NCI-H748 treated with DMSO at 0.1 percent for 48 hours (cell line): Measurements from ENCODE around the gene IQSEC1.
A peak's percentile ranks its signal among the peaks of the same experiment; 100 is the strongest.

Experiments
- DNase-seq: peaks from one replicate; lab custom pipeline; 2025; lab: John Stamatoyannopoulos, UW

Gene IQSEC1

DNA sequence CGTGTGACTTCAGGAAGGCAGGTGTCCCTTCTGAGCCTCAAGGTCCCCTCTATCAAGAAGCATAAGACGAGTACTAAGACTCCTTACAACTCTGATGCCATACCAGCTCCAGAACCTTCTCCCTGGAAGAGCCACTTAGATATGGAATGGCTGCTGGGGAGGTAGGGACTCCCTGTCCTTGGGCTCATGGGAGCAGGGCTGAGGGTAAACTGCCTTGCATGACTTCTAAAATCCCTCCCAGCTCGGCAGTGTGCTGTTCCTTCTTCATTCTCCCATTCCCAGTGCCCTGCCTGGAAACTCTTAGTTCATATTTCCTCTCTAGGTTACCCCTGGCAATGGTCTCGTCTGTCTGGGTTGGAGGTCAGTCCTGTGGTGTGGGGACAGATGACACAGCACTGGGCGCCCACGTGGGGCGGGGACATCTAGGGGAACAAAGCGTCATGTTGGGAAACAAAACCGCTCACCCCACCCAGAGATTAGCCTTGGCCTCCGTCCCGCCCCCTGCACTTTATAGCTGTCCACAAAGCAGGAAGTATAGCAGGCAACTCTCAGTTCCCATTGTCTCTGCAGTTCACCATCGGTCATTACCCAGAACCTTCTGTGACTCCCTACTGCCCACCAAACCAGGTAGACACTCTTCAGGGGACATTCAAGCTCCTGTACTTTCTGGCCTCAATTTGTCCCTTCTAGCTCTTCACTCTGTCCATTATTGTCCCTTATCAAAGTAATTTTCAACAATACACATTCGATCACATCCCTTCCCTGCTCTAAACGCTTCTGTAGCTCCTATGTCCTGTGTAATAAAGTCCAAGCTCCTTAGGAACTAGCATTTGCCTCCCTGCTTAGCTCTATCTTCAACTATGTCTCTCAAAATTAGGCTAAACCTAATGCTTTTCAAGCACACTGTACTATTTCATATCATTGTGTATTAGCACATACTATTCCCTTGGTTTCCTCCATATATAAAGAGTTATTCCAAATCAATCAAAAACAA is 73.8 kb downstream of the IQSEC1 start:
- no peak for DNase-seq

DNA sequence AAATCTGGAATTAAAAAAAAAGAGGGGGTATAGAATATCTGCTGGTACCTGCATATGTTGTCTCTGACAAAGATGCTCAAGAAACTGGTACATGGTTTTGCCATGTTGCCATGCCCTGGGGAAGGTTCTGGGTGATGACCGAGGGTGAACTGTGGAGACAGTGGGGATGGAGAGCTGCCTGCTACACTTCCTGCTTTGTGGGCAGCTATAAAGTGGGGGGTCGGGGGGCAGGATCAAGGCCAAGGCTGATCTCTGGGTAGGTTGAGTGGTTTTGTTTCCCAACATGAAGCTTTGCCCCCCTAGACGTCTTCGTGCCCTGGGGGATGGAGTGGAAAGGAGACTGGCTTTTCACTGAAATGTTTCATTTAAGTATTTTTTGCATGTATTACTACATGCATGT is 74.6 kb downstream of the IQSEC1 start:
- no peak for DNase-seq

DNA sequence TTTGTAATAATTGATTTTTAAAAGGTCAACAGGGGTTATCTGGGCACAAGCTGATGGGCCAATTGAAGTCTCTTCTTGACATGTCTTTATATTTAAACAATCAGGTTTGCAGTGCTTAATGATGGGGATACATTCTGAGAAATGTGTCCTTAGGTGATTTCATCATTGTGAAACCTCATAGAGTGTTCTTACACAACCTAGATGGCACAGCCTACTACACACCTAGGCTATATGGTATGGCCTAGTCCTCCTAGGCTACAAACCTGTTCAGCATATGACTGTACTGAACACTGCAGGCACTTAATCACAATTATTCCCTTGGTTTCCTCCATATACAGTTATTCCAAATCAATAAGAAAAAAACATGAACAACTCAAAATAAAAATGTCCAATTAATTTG is 75.8 kb downstream of the IQSEC1 start:
- no peak for DNase-seq

DNA sequence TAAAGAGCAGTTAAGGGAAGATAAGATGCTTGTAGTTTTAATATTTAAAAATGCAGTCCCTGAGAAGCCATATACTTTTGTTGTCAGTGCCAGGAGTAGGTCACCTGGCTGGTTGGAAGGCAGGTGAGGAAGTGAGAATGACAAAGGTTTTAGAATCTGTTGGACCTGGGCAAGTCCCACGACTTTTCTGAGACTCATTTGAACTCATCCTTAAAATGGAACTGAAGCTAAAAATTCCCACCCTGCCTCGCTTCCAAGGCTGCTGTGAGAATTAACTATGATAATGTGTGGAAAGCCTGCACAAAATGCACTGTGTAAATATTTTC is 77.1 kb downstream of the IQSEC1 start:
- no peak for DNase-seq

DNA sequence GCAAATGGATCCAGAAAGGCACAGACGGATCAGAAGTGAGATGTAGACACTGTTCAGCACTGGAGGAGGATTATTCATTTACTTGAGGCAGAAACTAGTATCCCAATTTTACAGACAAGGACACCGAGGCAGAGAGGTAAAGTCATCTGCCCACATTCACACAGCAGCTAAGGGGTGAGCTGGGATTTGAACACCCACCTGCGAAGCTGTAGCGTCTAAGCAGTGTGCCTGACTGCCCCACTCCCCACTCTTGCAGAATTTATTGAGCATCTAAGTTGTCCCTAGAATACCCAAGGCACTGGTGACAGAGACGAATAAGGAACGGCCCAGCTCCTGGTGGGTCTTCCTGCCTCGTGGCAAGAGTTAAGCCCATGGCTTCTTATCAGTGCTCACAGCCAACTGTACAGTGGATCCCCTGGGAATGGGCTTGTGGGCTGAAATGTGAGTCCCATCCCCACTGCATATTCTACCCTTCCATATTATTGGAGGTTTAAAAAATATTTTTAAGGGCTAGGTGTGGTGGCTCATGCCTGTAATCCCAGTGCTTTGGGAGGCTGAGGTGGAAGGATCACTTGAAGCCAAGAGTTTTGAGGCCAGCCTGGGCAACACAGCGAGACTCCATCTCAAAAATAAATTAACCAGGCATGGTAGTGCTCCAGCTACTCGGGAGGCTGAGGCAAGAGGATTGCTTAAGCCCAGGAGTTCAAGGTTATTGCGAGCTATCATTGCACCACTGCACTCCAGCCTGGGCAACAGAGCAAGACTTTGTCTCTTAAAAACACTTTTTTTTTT is 77.6 kb downstream of the IQSEC1 start:
- DNase-seq: no peak

DNA sequence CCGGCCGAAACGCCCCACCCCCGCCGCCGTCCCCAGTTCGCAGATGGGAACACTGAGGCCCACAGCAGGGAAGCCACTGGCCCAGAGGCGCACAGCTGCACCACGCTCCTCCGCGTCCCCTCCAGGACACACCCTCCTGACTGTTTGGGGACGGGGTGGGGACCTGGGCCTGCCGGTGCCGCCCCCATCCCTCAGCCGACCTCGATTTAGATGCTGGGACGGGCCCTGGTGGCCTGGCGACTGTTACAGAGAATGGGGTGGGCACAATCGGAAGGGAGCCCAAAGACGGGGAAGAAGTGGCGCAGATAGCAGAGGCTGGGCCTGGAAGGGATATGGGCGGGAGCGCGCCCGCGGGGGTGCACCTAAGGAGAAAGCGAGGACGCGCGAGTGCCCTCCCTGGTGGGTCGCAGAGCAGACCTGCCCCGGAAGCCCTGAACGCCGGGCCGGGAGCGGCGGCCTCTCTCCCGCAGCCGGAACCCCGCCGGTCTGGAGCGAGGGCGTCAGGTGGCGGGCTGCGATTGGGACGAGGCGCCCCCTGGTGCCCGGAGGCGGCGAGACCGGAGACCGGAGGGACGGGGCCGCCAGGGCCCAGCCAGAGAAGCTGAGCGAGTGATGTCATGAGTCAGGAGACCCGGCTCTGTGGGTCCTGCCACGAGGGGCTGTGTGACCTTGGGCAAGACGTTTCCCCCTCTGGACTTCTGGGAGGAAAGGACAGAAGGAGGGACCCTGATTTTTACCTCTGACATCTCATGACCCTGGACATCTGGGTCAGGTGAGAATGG is 78.4 kb downstream of the IQSEC1 start:
- peak; percentile 23 for DNase-seq

DNA sequence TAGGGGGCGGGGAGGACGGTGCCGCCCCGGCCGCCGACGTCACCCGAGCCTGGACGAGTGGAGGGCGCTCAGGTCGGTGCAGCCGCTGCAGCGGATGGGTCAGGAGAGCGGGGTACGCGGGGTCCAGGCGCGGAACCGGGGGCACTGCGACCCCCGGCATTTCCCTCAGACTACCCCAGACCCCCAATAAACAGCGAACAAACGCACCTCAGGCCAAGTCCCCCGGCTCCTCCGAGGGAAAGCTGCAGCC is 78.9 kb downstream of the IQSEC1 start:
- DNase-seq: no peak

DNA sequence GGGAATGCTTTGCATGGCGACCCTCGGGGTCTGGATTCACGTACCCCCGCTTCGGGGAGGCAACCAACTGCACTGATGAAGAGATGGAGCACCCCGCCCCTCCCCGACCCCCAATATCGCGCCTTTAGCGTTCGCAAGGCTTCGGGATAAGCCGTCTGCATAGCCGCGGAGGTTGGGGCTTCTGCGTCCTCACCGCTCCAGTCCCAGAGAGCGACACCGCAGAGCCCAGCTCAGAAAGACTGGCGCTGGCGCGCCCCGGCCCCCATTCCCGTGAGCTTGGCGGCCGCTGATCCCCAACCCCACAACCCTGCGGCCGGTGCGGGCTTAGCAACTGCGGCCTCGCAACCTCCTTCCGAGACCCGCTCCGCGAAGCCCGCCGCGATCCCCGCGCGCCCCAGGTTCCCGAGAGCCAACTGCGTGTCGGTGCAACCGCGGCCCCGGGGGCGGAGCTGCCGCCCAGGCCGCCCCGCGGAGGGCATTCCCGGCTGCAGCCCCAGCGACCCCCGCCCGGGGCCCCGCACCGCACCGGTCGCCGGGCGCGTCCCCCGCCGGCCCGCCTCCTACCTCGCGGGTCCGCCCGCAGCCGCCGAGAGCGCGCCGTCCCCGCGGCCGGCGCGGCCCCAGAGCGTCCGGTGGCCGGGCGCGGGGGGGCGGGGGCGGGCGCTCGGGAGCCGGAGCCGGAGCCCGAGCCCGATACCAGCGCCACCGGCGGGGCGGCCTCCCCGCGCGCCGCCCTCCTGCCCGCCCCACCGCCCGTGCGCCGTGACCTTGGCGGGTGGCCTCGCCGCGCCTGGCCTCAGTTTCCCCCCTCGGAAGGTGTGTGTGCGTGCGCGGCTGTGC is 79.5 kb downstream of the IQSEC1 start:
- DNase-seq: no peak

DNA sequence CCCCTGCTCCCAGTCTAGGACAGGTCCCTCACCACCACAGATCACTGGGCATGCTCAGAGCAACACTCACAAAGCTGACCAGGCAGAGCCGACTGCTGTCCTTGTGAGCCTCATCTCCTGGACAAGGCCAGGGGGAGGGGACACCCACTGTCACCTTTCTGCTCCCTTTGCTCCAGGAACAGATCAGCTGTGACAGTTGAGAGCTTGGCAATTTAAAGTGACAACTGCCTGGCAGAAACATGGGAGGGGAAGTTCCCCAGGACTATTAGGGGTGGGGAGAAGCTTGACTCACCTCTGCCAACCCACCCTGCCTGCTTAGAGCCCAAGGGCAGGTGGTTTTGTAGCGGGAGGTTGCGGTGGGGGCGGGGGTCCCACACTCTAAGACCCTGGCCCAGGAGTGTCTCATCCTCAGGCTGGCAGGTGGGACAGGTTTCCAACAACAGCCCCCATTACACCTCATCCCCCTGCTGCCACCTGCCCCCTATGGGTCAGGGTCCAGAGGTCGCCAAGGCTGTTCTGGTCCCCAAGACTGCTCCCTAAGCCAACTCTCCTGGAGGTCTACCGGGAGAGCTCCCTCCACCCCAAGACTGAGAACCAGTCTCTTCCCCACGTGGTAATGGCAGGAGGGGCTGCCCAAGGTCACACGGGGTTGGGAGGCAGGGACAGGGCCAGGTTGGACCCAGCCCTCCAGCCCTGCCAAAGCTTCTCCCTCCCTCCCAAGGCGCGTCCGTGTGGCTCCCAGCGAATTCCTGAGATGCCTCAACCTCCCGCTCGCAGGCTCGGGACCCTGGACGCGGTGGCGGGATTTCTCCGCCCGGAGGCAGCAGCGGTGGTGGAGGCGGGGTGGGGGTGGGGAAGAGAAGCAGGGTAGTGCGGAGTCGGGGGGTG is 80.4 kb downstream of the IQSEC1 start:
- no peak for DNase-seq

DNA sequence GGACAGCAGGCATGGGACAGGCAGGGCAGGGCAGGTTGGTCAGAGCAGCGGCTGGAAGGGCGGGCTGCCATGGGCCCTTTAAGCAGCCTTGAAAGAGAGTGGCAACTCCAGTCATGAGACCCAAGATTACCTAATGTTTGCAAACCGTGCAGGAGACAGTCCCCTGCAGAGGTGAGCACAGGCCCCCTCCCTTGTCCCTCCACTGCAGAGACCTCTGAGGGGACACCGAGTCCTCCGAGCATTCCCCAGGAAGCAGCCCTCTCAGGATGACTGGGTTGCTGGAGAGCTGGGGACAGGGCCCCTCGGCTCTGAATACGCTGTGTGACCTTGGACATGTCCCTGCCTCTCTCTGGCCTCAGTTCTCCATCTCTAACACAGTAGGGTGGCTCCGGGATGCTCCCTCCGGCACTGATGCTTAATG is 81.4 kb downstream of the IQSEC1 start:
- DNase-seq: no peak

DNA sequence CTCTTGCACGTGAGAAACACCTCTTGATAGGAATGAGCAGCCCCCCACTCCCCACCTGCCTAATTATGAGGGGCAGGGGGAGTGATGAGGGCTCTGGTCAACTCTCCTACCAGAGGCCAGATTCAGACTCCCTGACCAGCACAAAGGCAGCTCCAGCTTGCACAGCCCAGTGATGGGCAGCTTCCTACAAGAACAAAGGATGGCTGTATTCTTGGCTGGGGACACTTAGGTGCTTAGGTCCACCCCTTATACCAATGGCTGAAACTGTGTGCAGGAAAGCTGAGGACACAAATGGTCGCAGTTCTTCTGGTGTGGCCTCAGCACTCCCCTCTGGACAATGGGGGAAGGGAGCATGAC is 81.8 kb downstream of the IQSEC1 start:
- DNase-seq: no peak

DNA sequence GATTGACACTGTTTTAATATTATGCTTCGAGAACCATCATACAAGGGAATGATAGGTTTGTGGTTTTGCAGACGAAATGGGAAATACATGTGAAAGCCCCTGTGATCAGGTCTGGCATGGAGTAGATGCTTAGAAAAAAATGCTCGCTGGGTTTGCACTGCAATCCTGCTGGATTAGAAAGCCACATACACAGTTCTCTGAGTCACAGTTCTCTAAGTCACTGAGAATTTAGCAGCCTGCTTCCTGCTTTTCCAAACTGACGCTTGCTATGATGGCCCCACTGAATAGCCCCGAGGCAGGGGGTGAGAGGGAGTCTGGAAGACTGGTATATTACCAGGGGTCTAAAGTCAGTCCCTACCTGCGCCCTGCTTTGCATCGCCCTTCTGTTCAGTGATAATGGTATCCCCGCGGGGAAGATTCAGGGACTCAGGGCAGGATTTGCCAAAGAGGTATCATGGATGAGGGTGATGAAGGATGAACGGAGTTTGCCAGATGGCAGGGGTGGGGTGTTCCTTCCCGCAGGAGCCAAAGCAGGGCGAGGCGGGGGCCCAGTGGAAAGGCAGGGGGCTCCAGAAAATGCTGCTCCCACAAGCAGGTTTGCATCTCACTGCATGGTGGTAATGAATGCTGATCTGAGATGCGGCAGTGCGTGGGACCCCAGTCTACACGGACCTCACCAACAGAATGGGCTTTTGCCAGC is 82.3 kb downstream of the IQSEC1 start:
- no peak for DNase-seq

DNA sequence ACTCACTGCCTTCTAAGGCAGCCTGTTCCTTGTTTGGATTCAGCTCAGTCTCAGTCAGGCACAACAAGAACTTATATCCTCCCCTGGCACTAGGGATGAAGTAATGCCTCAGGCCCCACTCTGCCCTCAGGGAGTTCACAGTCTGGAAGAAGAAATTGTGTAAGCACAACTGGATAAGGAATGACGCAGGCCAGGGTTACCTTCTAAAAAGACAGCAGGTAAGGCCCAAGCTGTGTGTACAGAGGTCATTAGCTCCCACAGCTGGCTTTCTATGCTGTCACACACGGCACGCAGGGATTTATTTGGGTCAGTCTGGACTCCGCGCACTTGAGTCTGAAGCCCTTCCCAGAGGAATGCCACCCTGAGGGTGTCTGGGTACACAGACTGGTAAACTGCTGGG is 82.9 kb downstream of the IQSEC1 start:
- no peak for DNase-seq

DNA sequence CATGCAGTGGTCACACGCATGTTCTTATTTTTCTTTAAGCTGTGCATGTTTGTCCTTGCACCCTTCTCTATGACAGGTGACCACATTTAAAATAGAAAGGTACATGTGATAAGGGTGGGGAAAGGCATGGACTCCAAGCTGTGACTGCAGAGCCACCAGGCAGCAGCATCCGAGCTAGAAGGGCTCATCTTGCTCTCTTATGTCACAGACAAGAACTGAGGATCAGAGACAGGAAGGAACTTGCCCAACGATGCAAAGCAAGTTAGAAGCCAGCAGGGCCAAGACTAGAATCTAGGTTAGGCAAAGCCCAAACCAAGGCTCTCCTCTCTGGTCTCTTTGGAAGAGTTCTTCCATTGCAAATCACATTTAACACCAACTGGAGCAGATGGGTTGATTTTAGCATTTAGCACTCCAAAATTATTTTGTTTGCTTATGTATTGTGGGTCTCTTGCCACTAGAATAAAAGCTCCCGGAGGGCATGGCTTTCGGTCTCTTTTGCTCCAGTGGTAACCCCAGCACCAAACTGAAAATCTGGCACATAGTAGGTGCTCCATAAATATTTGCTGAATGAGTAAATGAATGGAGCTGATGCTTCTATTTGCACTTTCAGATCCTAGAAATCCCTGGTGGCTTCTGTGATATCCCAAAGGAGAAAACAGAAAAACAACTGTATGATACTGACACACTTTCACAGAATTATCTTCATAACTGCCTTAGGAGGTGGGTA is 84.3 kb downstream of the IQSEC1 start:
- DNase-seq: no peak

DNA sequence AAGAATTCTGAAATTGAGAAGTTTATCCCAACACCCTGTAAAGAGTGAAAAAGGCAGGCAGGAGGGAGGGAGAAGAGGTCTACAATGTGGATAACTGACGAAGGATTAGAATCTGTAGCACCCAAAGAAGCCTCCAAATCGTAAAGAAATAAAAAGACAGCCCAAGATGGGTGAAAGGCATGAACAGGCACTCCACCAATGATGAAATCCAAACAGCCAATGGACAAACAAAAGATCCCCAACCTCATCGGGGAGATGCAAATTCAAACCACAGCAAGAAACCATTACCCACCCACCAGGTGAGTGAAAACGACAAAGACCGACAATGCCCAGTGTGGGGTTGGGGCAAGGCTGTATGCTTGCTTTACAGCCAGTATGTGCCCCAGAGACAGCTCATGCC is 85.6 kb downstream of the IQSEC1 start:
- no peak for DNase-seq

DNA sequence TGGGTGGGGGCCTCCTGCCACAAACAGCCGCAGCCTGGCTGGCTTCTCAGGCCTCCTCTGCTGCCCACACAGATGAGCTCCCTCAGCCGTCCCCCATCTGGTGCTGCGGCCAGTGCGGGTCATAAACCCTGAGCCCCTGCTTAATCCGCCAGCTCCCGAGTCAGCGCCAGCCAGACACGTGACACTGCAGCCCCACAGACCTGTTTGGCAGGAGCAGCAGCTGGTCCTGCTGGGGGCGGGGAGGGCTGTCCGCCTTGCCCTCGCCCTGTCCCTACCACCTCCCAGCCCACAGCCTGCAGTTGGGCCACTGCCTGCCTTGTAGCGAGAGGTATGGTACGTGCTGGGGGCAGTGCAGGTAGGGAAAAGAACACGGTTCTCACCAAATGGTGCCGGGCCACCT is 86.2 kb downstream of the IQSEC1 start:
- no peak for DNase-seq

DNA sequence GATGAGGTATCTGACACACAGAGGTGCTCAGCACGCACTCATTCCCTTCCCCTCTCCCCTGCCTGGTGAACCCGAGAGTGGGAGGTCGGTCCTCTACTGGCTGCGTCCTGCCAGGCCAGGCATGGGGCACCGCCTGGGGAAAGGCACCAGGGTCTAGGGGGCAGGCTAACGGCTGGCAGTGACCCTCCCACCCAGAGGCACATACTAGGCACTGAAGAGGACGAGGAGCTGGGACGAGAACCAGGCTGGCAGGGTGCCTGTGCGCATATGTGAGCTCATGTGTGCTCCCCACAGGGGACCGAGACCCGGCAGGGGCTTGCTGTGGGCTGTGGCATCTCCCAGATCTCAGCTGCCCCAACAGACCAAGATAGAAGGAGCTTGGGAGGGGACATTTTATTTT is 86.7 kb downstream of the IQSEC1 start:
- no peak for DNase-seq

DNA sequence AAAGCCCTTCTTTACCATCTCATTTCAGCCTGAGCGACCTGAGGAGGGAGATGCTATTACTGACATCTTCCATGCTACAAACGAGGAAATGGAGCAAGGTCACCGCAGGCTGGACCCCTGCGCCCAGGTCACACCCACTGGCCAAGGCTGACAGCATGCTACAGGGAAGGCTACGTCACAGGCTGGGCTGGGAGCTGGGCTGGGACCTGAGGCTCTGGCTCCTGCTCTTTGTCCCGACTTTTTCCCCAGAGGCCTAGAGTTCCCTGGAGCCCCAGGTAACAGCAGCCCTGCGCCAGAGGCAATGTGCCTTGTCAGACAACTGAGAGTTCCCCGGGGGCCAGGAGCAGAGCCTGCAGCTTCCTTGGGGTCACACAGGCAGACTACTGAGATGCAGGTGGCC is 87.2 kb downstream of the IQSEC1 start:
- DNase-seq: no peak

DNA sequence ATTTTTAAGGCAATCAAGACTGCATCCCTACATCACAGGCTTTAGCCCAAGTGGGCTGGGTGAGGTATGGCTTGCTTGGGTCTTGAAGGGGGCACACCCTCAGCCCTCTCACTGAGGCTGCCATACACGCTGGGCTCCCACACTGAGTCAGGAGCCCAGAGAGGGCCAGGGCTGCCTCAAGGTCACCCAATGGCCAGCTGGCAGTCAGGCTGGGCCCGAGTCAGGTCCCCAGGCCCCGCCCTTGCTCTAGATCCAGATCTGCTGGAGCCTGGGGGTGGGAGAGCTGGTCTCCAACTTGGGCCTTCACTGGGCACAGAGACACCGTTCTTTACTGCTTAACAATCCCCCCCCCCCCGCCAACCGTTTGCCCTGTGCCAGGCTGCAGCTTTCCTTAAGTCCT is 88.1 kb downstream of the IQSEC1 start:
- no peak for DNase-seq
